GM12875 (cell line): ENCODE results near the gene MAP1B.

Experiments used
- H3K4me3 ChIP-seq: one replicate; pipeline ENCODE4 v1.5.1; 2011; ENCODE audit warnings: low read depth, low read length, control low read depth
- TF ChIP-seq, protein P1 (sequence below): IDR thresholded peaks from 2 replicates; pipeline ENCODE4 v1.5.1; 2011; ENCODE audit warnings: low read depth, mild to moderate bottlenecking, control low read depth, inconsistent platforms, low read length, moderate library complexity, borderline replicate concordance; ENCODE audit not compliant: insufficient read depth

MAP1B gene

DNA sequence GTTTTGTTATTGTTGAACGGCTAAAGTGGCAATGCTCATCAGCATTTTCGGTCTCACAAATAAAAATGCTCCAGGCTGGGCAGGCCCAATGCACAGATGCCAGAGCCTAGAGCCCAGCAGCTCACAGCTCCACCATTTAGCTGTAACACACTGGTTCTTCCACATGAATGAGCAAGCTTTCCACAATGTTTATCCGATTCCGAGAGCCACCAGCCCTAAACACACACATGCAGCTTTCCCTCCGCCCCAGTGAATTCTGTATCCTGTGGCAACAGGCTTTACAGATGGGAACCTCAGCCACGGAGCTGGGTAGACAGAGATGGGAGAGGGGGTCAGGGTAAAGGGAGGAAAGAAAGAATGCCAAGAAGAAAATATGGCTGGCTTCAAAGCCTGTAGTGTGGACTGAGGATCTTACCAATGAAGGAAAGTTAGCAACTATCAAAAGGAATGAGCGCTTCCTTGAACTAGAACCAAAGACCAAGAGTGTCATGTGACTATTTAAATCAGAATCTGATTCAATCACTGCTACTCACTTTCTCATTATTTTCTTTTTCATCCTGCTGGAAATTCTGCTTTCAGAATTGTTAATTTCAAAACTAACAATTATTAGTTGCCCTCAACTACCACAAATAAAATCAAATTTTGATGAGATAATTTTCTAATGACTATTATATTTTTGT lies 135.7 kb downstream of the MAP1B start:
- TF ChIP-seq, protein P1, sequence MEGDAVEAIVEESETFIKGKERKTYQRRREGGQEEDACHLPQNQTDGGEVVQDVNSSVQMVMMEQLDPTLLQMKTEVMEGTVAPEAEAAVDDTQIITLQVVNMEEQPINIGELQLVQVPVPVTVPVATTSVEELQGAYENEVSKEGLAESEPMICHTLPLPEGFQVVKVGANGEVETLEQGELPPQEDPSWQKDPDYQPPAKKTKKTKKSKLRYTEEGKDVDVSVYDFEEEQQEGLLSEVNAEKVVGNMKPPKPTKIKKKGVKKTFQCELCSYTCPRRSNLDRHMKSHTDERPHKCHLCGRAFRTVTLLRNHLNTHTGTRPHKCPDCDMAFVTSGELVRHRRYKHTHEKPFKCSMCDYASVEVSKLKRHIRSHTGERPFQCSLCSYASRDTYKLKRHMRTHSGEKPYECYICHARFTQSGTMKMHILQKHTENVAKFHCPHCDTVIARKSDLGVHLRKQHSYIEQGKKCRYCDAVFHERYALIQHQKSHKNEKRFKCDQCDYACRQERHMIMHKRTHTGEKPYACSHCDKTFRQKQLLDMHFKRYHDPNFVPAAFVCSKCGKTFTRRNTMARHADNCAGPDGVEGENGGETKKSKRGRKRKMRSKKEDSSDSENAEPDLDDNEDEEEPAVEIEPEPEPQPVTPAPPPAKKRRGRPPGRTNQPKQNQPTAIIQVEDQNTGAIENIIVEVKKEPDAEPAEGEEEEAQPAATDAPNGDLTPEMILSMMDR: no peak
- H3K4me3 ChIP-seq: no peak overlapping the region

DNA sequence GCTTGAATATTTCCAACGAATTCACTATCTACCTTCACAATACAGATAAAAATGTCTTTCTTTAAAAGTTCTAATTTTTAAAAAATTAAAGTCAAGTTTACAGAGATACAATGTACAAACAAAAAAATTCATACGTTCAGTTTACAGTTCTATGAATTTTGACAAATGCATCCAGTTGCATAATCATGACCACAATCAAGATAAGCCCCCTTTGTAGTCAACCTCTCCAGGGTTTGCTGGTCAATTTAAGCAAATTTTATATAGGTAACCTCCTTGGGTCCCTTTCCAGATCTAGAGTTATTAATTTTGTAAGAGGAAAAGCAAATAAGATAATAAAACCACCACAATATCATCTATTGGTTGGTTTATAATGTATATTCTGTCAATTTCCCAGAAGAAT lies 136.4 kb downstream of the MAP1B start:
- H3K4me3 ChIP-seq: no peak overlapping the region
- TF ChIP-seq, protein P1: no peak

DNA sequence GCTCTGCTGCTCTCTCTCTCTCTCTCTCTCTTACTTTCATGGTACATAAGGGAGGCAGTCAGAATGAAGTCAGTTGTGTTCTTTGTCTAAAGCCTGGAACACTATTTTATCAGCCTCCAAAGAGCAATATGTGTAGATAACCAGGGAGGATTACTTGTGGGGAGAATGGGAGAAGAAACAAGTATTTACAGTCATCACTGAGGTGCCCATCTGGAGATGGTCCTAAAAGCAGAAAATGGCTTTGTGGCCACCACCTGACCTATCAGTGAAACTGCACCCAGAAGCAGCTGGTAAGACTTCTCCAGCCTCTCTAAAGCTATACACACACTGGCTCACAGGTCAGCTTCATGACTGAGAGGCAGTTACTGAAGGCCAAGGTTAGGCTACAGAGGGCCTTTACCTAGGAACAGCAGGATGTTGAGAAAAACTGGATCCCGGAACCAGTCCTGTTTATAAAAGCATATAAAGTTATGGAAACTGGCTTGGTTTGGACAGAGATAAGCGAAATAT lies 137.6 kb downstream of the MAP1B start:
- no peak overlapping the region for H3K4me3 ChIP-seq
- TF ChIP-seq, protein P1: peak; percentile 54

DNA sequence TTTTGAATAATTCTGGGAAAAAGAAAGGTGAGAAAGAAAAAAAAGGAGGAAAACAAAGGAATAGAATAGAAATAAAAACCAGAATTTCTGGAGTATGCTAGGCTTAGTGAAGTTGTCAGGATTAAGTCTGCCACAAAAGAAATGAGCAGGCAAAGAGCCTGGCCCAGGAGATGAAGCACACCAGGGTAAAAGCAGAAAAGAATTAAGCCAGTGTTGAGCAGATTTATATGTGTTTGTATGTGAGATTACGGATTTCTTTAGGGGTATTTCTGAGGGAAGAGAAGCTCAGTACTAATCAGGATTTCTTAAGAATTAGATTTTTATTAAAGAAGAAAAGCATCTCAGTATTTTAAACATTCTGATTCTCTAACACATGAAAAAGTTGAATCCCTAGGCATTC lies 138.3 kb downstream of the MAP1B start:
- no peak overlapping the region for H3K4me3 ChIP-seq
- TF ChIP-seq, protein P1: no peak

DNA sequence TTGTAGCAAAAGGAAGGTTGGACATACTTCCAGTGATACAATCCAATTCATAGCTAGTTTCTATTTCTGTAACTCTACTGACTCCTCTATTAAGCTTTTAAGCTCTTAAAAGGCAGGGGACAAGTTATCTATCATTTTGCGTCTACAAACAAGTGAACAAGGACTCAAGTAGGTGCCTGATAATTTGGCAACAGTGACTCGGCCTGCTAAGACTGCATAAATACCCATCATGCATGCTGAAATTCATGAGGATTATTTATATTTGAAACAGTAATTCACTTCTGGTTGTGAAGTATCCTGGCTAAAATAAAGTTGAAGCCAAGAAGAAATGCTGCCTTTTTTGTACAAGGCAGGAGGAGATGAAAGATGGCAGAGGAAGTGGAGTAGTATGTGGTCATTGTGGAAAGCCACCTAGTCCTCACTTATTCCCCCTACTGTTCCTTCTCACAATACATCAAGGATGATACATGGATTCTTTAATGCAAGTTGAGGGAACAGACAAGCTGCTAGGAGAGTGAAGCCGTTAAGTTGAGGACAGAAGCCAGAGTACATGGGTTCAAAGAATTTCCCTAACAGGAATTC lies 138.8 kb downstream of the MAP1B start:
- TF ChIP-seq, protein P1: no peak
- H3K4me3 ChIP-seq: no peak overlapping the region

DNA sequence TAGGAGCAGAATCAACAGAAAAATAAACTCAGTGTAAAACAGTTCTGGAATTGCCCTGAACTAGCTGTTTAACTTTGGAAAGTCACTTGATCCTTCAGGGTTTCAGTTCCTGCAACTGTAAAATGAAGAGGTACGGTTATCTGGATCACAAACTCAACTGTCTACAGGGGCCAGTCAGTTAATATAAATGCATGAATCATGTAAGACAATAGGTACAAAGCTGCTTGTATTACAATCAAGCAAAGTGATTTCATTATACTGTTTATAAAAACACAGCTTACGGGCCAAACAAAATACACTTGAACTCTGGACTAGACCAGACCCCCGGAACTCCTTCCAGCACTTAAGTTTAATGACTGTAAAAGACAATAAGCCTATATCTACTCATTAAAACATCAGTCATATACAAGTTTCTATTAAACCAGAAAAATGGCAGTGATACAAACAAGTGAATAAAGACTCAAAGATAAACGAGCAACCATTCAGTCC lies 139.7 kb downstream of the MAP1B start:
- TF ChIP-seq, protein P1: no peak
- no peak overlapping the region for H3K4me3 ChIP-seq
